GM23338 (cell line): ENCODE measurements around the gene SH3RF3. TPM values are rescaled to one million over a fixed set of nuclear protein-coding genes. Genes with fewer than 3 reads are reported as not detected.

Source experiments
- ATAC-seq: fragments of 200-7000 bp; cut with Tn5 transposase; 3 replicates; pipeline ENCODE4 v1.9.1; 2020
- DNase-seq: peaks from one replicate; pipeline ENCODE4 v3.0.0-alpha.2; 2015; ENCODE audit warnings: low spot score
- H2AFZ ChIP-seq: fragments of 200-600 bp; sonication (generic); 2 replicates; pipeline ENCODE4 v1.8.0; 2016; ENCODE audit warnings: antibody characterized with exemption, mild to moderate bottlenecking, moderate library complexity
- H3F3A ChIP-seq: fragments of 200-600 bp; sonication (generic); replicated peaks from 2 replicates; pipeline ENCODE4 v1.8.0; 2017; ENCODE audit warnings: antibody characterized with exemption, mixed run types, low read depth
- H3K27ac ChIP-seq: fragments of 200-600 bp; sonication (generic); 2 replicates; pipeline ENCODE4 v1.6.1; 2016; ENCODE audit warnings: low read depth
- H3K27me3 ChIP-seq: fragments of 200-600 bp; sonication (generic); 2 replicates; pipeline ENCODE4 v1.8.0; 2016; ENCODE audit warnings: mild to moderate bottlenecking, mixed run types, moderate library complexity; ENCODE audit not compliant: insufficient read depth
- H3K36me3 ChIP-seq: fragments of 200-600 bp; sonication (generic); 2 replicates; pipeline ENCODE4 v1.8.0; 2016; ENCODE audit warnings: mild to moderate bottlenecking; ENCODE audit not compliant: insufficient read depth
- H3K4me1 ChIP-seq: fragments of 200-600 bp; sonication (generic); 2 replicates; pipeline ENCODE4 v1.8.0; 2016; ENCODE audit warnings: mild to moderate bottlenecking, moderate library complexity; ENCODE audit not compliant: insufficient read depth
- H3K4me2 ChIP-seq: fragments of 200-600 bp; sonication (generic); 2 replicates; pipeline ENCODE4 v1.7.1; 2017; ENCODE audit warnings: mixed run types
- H3K4me3 ChIP-seq: fragments of 200-600 bp; sonication (generic); 2 replicates; pipeline ENCODE4 v1.6.1; 2016; ENCODE audit warnings: mixed run types
- H3K79me2 ChIP-seq: fragments of 200-600 bp; sonication (generic); replicated peaks from 2 replicates; pipeline ENCODE4 v1.8.0; 2017; ENCODE audit warnings: mild to moderate bottlenecking; ENCODE audit not compliant: insufficient read depth
- H3K9me2 ChIP-seq: fragments of 200-600 bp; sonication (generic); 2 replicates; pipeline ENCODE4 v1.8.0; 2017; ENCODE audit not compliant: insufficient read depth
- H4K20me1 ChIP-seq: fragments of 200-600 bp; sonication (generic); replicated peaks from 2 replicates; pipeline ENCODE4 v1.8.0; 2017; ENCODE audit warnings: mild to moderate bottlenecking; ENCODE audit not compliant: insufficient read depth
- H3K27ac Mint-ChIP-seq: 2 replicates; pipeline ENCODE4 v1.8.0; 2020; ENCODE audit warnings: inconsistent platforms, mild to moderate bottlenecking, moderate library complexity, mixed read lengths
- H3K27me3 Mint-ChIP-seq: 3 replicates; pipeline ENCODE4 v1.8.0; 2022; ENCODE audit warnings: low read depth, mild to moderate bottlenecking, moderate library complexity, mixed read lengths, inconsistent platforms; ENCODE audit not compliant: insufficient read depth, poor library complexity
- H3K36me3 Mint-ChIP-seq: 3 replicates; pipeline ENCODE4 v1.8.0; 2021; ENCODE audit warnings: low read depth, mild to moderate bottlenecking, inconsistent platforms, moderate library complexity, mixed read lengths
- H3K4me1 Mint-ChIP-seq: 3 replicates; pipeline ENCODE4 v1.8.0; 2020; ENCODE audit warnings: mild to moderate bottlenecking, inconsistent platforms, mixed read lengths
- H3K4me3 Mint-ChIP-seq: 3 replicates; pipeline ENCODE4 v1.8.0; 2021; ENCODE audit warnings: moderate library complexity, mild to moderate bottlenecking, inconsistent platforms, mixed read lengths
- H3K9me3 Mint-ChIP-seq: 3 replicates; pipeline ENCODE4 v1.8.0; 2020; ENCODE audit warnings: moderate library complexity, mild to moderate bottlenecking, inconsistent platforms, mixed read lengths
- CREB1 ChIP-seq: fragments of 250-450 bp; sonication (Bioruptor Pico); IDR thresholded peaks from 2 replicates; pipeline ENCODE4 v1.5.0; 2020; ENCODE audit warnings: low read depth, mild to moderate bottlenecking, moderate library complexity
- EZH2 ChIP-seq: fragments of 200-600 bp; sonication (generic); IDR thresholded peaks from one replicate; pipeline ENCODE4 v1.8.0; 2017; ENCODE audit warnings: antibody characterized with exemption, mild to moderate bottlenecking, low read depth; ENCODE audit not compliant: unreplicated experiment
- EZH2phosphoT487 ChIP-seq: fragments of 200-600 bp; sonication (generic); IDR thresholded peaks from one replicate; pipeline ENCODE4 v1.8.1; 2018; ENCODE audit warnings: antibody characterized with exemption; ENCODE audit not compliant: unreplicated experiment
- JUNB ChIP-seq: IDR thresholded peaks from one replicate; pipeline ENCODE4 v1.6.1; 2016; ENCODE audit warnings: antibody characterized with exemption; ENCODE audit not compliant: unreplicated experiment
- NANOG ChIP-seq: IDR thresholded peaks from 2 replicates; pipeline ENCODE4 v1.6.1; 2016; ENCODE audit warnings: antibody characterized with exemption, borderline replicate concordance
- POLR2AphosphoS5 ChIP-seq: IDR thresholded peaks from 2 replicates; pipeline ENCODE4 v1.6.1; 2016; ENCODE audit warnings: antibody characterized with exemption, low read depth
- STAT1 ChIP-seq: IDR thresholded peaks from one replicate; pipeline ENCODE4 v1.6.1; 2016; ENCODE audit warnings: antibody characterized with exemption; ENCODE audit not compliant: unreplicated experiment
- ZNF114 ChIP-seq: fragments of 250-450 bp; sonication (Bioruptor Pico); IDR thresholded peaks from 2 replicates; pipeline ENCODE4 v1.5.0; 2020; ENCODE audit warnings: mild to moderate bottlenecking, moderate library complexity
- ZNF331 ChIP-seq: fragments of 250-450 bp; sonication (Bioruptor Pico); IDR thresholded peaks from 2 replicates; pipeline ENCODE4 v1.5.0; 2020; ENCODE audit warnings: low read depth, mild to moderate bottlenecking, moderate library complexity
- polyA plus RNA-seq: library from polyadenylated mRNA; unstranded; fragments of >200 nt; fragmentation: Nextera tagmentation; extraction: Ambion mirVana; gene quantifications from 2 replicates; pipeline ENCODE4 v1.2.1, GENCODE V29; 2016
- total RNA-seq: library from RNA; depleted of rRNA; stranded (reverse); fragments of >200 nt; shearing (Covaris generic); gene quantifications from 2 replicates; pipeline ENCODE4 v1.2.3, GENCODE V29; 2014
- TF ChIP-seq, protein P1 (sequence below): IDR thresholded peaks from 2 replicates; pipeline ENCODE4 v1.6.1; 2016; ENCODE audit warnings: antibody characterized with exemption
- TF ChIP-seq, protein P2 (sequence below), 2 experiments: fragments of 200-600 bp in 1 of 2; sonication (generic) in 1 of 2; conservative IDR thresholded peaks; 2 replicates each; pipeline versions ENCODE4 v1.5.1 to v1.6.1; 2016 to 2017; ENCODE audit warnings: antibody characterized with exemption in 2 of 2, low read depth in 2 of 2, mild to moderate bottlenecking in 2 of 2, moderate library complexity in 1 of 2
- TF ChIP-seq, protein P3 (sequence below): IDR thresholded peaks from one replicate; pipeline ENCODE4 v1.6.1; 2018; ENCODE audit warnings: antibody characterized with exemption; ENCODE audit not compliant: unreplicated experiment

Gene SH3RF3
- total and polyA plus RNA-seq, 2 experiments from 2014 or later, result 0.11 to 0.63 TPM

DNA sequence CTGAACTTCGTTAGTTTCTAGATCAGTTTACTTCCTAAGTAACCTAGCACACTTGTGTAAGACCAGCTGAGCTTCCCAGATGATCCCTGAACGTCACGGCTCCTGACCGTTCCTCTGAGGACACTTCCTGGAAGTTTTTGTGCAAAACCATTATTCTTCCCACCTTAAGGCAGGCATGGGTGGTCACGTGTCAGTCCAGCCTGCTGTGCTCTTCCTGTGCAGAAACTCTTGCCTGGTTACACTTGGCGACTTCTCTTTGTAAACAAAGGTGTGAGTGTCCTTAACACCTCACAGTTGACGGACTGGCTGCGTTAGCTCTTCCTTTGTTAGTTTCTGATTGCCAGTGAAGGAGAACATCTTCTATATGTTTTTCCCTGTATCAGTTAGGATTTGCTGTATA is 118.3 kb downstream of the SH3RF3 start:
- H4K20me1 ChIP-seq, result no peaks in the 10 kb centered on the region
- no peaks in the 10 kb centered on the region for H3K9me3 Mint-ChIP-seq
- H3K27me3 ChIP-seq, result no peaks in the 10 kb centered on the region
- no peaks in the 10 kb centered on the region for H3K4me1 ChIP-seq
- no peaks in the 10 kb centered on the region for H3F3A ChIP-seq
- H3K27ac Mint-ChIP-seq, result no peak overlapping the region
- H3K27ac ChIP-seq, result no peak overlapping the region
- H3K36me3 Mint-ChIP-seq, result no peaks in the 10 kb centered on the region
- H3K4me3 ChIP-seq, result no peak overlapping the region
- H3K79me2 ChIP-seq, result no peaks in the 10 kb centered on the region
- DNase-seq (no peak), ATAC-seq (no peak)
- H3K36me3 ChIP-seq, result no peaks in the 10 kb centered on the region
- no peak overlapping the region for H2AFZ ChIP-seq
- H3K9me2 ChIP-seq, result 0 out of 2 replicates have a peak, but pooled peaks cover 3% of the 10 kb centered on the region
- H3K4me1 Mint-ChIP-seq, result peaks cover 9% of the 10 kb centered on the region; the same call in 2 of the 3 replicates
- H3K4me2 ChIP-seq, result no peak overlapping the region
- no peak overlapping the region for H3K4me3 Mint-ChIP-seq
- no peak for TF ChIP-seq ZNF114 (CRISPR knock-in tag)
- no peak for TF ChIP-seq POLR2AphosphoS5
- TF ChIP-seq CREB1 (CRISPR knock-in tag), result no peak
- no peak for TF ChIP-seq JUNB
- no peak for TF ChIP-seq ZNF331 (CRISPR knock-in tag)
- TF ChIP-seq, protein P1, sequence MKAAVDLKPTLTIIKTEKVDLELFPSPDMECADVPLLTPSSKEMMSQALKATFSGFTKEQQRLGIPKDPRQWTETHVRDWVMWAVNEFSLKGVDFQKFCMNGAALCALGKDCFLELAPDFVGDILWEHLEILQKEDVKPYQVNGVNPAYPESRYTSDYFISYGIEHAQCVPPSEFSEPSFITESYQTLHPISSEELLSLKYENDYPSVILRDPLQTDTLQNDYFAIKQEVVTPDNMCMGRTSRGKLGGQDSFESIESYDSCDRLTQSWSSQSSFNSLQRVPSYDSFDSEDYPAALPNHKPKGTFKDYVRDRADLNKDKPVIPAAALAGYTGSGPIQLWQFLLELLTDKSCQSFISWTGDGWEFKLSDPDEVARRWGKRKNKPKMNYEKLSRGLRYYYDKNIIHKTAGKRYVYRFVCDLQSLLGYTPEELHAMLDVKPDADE, result no peak
- no peak for TF ChIP-seq EZH2phosphoT487
- H3K27me3 Mint-ChIP-seq, result peaks cover 5% of the 10 kb centered on the region

DNA sequence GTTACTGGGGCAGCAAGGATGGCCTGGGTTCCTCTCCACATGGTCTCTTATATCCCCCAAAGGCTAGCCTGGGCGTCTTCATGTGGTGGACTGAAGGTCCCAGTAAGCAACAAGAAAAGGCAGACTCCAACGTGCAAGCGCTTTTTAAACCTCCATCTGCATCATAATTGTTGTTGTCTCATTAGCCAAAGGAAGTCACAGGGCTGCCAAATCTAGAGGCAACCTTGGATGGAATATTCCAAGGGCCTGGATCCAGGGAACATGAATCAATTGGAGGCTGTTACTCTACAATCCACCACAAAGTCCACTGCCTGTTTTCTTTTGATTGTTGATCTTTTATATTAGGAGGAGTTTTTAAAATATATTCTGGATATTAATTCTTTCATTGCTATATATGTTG is 118.8 kb downstream of the SH3RF3 start:
- Histone ChIP-seq H4K20me1 (no peaks in the 10 kb centered on the region), H3K4me1 (no peaks in the 10 kb centered on the region), H2AFZ (no peak overlapping the region), H3K79me2 (no peaks in the 10 kb centered on the region), H3K4me2 (no peak overlapping the region), H3K27ac (no peak overlapping the region), H3K36me3 (no peaks in the 10 kb centered on the region), H3K27me3 (no peaks in the 10 kb centered on the region), H3K4me3 (no peak overlapping the region), H3F3A (no peaks in the 10 kb centered on the region), H3K9me2 (0 out of 2 replicates have a peak, but pooled peaks cover 3% of the 10 kb centered on the region)
- Mint-ChIP-seq H3K4me3 (no peak overlapping the region), H3K9me3 (no peaks in the 10 kb centered on the region), H3K36me3 (no peaks in the 10 kb centered on the region), H3K27me3 (peaks cover 5% of the 10 kb centered on the region), H3K4me1 (peaks cover 9% of the 10 kb centered on the region; the same call in 2 of the 3 replicates), H3K27ac (no peak overlapping the region)
- no peak for DNase-seq
- no peak for ATAC-seq
- TF ChIP-seq JUNB (no peak), EZH2phosphoT487 (no peak), ZNF114 (CRISPR knock-in tag) (no peak), CREB1 (CRISPR knock-in tag) (no peak), EZH2 (no peak), POLR2AphosphoS5 (no peak), ZNF331 (CRISPR knock-in tag) (no peak), STAT1 (no peak), NANOG (no peak)
- TF ChIP-seq, protein P1, result no peak
- TF ChIP-seq, protein P2, sequence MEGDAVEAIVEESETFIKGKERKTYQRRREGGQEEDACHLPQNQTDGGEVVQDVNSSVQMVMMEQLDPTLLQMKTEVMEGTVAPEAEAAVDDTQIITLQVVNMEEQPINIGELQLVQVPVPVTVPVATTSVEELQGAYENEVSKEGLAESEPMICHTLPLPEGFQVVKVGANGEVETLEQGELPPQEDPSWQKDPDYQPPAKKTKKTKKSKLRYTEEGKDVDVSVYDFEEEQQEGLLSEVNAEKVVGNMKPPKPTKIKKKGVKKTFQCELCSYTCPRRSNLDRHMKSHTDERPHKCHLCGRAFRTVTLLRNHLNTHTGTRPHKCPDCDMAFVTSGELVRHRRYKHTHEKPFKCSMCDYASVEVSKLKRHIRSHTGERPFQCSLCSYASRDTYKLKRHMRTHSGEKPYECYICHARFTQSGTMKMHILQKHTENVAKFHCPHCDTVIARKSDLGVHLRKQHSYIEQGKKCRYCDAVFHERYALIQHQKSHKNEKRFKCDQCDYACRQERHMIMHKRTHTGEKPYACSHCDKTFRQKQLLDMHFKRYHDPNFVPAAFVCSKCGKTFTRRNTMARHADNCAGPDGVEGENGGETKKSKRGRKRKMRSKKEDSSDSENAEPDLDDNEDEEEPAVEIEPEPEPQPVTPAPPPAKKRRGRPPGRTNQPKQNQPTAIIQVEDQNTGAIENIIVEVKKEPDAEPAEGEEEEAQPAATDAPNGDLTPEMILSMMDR (conservative IDR thresholded peaks at IDR 0.05; ENCODE audit: low read depth in 2 of 2), result no peak
- TF ChIP-seq, protein P3, sequence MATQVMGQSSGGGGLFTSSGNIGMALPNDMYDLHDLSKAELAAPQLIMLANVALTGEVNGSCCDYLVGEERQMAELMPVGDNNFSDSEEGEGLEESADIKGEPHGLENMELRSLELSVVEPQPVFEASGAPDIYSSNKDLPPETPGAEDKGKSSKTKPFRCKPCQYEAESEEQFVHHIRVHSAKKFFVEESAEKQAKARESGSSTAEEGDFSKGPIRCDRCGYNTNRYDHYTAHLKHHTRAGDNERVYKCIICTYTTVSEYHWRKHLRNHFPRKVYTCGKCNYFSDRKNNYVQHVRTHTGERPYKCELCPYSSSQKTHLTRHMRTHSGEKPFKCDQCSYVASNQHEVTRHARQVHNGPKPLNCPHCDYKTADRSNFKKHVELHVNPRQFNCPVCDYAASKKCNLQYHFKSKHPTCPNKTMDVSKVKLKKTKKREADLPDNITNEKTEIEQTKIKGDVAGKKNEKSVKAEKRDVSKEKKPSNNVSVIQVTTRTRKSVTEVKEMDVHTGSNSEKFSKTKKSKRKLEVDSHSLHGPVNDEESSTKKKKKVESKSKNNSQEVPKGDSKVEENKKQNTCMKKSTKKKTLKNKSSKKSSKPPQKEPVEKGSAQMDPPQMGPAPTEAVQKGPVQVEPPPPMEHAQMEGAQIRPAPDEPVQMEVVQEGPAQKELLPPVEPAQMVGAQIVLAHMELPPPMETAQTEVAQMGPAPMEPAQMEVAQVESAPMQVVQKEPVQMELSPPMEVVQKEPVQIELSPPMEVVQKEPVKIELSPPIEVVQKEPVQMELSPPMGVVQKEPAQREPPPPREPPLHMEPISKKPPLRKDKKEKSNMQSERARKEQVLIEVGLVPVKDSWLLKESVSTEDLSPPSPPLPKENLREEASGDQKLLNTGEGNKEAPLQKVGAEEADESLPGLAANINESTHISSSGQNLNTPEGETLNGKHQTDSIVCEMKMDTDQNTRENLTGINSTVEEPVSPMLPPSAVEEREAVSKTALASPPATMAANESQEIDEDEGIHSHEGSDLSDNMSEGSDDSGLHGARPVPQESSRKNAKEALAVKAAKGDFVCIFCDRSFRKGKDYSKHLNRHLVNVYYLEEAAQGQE, result no peak
